ENCODE measurements around the gene LRP1. TPM values are rescaled to one million over a fixed set of nuclear protein-coding genes. Genes with fewer than 3 reads are reported as not detected.

LRP1 gene
- total RNA-seq, 1 donor from 2014 or later, result 954 TPM

DNA sequence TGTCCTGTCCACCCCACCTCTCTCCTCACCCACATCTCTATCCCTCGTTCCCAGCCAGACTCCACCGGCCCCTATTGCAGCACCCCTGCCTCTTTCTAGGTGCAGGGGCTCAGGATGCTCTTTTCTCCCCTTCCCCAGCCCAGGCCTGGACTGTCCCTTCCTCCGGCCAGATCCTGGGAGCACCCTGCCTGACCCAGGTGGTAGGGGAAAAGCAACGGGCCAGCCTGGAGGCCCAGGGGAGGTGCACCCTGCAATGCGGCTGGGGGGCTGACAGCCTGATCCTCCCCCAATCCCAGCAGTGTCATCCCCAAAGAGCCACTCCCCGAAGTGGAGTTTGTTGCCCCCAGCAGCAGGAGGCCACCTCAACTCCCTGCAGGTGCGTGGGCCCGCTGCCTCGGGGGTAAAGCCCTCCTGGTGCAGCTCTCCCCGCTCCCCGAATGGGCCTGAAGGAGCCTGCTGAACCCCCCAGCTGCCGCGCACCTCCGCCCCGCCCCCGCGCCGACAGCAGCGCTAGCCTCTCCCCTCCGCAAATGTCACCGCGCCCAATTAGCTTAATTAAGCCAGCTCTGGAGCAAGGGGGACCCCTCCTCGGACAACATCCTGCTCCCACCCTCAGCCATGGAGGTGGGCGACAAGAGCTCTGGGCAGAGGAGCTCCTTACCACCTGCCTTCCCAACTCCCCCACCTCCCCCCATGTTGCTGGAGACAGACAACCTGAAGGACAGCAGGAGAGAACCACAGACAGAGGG, 93.1 kb downstream of the LRP1 start:
- no peak for DNase-seq (ENCODE audit: low spot score)

DNA sequence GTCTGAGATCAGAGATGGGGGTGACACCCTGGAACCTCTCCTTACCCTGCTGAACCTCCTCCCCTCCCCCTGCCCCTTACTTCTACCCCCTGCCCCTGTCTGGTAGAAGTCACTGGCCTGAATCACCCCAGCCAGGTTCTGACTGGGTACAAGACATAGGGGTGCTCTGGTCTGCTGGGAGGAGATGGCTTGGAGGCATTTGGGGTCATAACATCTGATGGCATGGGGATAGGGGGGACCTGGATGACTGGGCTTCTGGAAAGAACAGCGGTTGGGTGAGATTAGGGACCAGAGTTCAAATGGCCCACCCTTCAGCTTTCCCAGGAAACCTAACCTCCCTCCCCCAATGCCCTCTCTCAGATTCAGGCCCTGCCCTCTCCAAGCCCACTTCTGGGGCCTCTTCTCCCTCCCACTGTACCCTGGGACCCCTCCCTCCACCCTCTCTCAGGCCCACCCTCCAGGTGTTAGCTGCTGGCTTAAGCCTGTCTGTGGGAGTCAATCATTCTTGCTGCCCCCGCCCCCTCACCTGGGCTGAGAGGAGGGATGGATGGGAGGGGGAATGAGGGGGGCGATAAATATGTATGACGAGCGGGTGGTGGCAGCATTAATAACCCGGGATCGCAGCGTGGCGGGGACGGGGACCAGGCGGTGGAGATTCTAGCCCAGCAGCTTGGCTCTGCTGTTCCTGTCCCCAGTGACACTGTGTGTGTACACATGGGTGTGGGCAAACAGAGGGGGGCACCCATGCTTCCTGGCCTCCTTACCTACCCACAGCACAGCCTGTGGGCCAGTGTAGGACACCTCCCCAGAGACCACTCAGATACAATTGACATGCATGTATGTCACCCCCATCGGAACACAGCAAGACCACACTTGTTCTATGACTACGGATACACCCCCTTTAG, 94.3 kb downstream of the LRP1 start:
- DNase-seq (ENCODE audit: low spot score), result no peak

DNA sequence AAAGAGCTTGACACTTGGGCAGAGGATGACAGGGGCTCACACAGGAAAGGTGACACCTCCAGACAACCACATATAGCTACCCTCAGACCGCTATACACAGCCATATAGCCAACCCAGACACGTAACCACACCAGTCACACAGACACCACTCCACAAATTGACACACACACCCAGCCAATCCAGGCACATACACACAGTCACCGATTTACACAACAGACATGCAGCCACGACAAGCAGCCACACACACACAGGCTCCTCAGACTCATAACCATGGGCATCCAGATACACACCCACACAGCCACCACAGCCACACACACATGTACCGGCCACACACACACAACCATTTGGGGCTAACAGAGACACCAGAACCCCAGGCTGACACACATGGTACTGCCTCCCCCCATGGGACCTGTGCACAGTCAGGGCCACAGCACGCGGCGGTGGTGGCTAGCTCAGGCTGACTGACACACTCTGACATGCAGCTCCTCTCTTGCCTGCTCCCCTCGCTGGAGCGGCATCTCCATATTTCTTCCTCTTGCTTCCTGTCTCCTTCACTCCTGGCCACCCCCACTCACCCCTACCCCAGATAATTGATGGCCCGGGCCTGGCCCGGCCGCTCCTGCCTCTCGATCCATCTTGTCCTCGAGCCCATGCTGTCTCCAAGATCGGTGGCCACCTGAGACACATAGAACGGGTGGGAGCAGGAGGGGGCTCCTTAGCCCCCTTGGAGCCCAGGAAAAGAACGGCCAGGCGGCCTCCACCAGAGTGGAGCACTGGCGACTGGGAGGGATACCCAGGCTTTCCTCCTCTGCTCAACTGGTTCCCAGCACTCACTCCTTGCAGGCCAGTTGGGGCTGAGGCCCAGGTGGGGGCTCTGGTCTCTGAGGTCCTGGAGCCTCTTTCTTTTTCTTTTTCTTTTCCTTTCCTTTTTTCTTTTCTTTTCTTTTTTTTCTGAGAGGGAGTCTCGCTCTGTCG, 95.2 kb downstream of the LRP1 start:
- no peak for DNase-seq (ENCODE audit: low spot score)

DNA sequence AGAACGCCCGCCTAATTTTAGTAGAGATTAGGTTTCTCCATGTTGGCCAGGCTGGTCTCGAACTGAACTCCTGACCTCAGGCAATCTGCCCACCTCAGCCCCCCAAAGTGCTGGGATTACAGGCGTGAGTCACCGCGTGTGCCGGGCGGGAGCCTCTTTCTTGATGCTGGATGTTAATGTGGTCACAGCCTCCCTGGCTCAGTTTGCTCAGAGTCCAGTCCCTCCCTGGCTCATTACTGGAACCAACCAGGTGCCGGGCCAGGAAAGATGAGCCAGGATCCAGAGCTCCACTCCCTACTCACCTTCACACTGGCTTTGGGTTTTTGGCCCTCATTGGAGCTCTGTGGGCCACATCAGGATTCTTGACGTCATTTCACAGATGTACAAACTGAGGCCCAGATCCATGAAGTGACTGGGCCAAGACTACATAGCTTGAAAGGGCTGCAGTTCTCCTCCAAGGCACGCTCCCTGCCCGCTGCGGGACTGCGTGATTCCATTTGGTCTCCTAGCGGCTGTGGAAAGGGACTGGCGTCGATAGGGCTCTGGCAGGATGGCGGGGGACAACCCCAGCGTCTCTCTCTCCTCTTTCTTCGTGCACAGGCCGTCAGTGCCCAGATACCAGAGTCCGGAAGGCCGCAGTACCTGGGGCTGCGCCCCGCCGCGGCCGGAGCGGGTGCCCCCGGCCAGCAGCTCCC, 96.1 kb downstream of the LRP1 start:
- no peak for DNase-seq (ENCODE audit: low spot score)

DNA sequence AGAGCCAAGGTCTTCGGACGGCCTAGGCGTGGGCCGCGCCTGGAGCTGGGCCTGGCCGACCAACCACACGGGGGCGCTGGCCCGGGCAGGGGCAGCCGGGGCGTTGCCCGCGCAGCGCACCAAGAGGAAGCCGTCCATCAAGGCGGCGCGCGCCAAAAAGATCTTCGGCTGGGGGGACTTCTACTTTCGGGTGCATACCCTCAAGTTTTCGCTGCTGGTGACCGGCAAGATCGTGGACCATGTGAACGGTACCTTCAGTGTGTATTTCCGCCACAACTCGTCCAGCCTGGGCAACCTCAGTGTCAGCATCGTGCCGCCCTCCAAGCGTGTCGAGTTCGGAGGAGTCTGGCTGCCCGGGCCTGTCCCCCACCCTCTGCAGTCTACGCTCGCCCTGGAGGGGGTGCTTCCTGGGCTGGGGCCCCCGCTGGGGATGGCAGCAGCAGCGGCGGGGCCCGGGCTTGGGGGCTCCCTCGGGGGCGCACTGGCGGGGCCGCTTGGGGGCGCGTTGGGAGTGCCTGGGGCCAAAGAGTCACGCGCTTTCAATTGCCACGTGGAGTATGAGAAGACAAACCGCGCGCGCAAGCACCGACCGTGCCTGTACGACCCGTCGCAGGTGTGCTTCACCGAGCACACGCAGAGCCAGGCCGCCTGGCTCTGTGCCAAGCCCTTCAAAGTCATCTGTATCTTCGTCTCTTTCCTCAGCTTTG, 96.8 kb downstream of the LRP1 start:
- DNase-seq (ENCODE audit: low spot score), result no peak

DNA sequence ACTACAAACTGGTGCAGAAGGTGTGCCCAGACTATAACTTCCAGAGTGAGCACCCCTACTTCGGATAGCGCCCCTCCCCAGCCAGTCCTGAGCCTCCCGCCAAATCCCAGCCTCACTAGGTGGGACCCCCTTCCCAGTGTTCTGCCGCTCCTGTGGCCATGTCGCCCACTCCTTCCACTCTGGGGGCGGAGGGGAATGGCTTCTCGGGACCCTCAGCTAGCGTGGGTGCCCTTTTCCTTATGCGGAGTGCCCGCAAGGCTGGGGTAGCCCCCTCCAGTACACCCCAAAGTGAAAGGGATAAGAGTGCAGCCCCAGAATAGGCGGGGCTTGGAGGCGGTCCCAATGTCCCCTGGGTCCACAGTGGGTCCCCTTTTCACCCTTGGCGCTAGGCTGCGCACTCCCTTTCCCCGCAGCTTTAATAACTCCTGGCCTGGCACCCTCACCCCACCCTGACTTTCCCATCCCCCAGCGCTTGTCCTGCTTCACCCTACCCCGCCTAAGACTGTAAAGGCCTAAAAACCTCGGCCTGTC, 97.5 kb downstream of the LRP1 start:
- DNase-seq (ENCODE audit: low spot score), result no peak

DNA sequence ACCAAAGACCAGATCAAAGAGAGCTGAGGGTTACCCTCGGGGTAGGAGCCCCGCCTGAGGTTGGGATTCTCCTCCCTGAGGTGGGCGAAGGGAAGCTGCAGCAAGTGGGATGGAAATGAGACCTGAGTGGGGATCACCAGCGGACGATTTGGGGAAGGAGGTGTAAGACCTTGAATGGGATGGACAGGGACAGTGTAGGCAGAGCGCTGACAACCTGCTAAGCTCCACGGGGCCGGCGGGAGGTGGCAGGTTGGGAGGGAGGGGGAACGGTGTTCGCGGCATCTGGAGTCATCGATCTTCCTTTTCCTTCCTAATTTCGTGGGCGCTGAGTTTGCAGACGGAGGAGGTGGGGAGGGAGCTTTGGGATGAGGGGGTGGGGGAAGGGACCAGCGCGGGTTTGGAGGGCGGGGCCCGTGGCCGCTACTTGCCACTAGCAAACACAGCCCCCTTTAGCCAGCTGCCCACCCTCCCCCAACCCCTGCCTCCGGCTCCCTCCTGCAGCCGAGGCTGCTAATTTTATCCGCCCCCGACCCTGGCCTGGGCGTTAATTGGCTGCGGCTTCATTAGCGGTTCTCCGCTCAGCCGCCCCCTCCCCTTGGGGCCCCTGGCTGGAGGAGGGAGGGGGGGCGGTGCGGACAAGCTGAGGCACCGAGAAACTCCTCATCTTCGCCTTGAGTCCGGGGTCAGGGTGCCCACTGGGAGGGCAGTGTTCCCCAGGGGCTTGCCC, 98.5 kb downstream of the LRP1 start:
- no peak for DNase-seq (ENCODE audit: low spot score)

DNA sequence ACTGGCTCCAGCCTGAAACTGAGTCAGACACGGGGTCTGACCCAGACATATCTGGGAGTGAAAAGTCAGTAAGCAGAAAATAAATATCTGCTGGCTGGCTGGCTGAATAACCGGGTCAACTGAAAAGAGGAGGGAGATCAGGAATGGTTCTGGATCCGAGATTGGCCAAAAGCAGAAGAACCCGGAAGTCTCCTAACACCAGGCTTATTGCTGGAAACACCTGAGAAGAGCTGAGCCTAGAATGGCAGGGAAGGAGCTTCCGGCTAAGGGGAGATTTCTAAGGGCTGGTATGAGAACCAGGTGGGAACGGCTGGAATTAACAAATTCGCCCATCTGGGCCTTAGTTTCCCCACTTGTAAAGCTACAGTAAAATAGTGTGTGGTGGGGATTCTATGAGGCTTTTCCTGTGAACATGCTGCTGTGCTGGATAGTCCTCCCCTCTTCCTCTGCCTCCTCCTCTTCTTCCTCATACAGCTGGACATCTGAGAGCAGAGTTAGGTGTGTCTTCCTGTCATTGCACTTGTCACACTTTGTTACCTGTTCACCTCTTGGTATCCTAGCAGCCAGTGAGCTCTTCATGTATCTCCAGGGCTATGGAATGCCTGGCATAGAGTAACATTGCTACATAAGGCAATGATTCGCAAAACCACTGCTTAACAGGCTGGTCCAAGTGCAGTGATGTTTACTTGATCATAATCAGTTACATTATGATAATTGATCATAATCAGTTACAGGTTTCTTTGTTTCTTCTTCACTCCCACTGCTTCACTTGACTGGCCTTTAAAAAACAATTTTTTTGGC, 99.2 kb downstream of the LRP1 start:
- DNase-seq (ENCODE audit: low spot score), result no peak

DNA sequence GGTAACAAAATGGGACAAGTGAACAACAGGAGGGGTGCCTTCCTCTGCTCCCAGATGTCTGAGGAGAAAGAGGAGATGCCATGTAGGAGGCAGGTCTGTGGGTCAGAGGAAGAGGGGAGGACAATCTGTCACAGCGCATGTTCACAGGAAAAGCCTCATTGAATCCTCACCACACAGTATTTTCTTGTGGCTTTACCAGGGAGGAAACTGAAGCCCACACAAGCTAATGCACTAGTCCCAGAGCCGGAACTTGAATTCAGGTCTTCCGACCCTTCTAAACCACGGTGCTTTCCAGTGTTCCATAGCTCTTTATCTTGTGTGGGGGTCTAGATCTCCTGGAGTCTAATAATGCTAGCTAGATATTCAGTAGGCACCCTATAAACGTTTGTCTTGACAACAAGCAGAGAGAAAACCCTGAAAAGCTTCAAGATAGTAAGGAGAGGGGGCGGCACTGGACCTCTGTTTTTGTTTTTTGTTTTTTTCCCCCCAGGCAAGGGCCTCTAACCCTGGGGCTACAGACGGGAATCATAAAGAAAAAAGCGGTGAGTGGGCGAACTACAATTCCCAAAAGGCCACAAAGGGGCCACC, 100.9 kb downstream of the LRP1 start:
- DNase-seq (ENCODE audit: low spot score), result no peak

DNA sequence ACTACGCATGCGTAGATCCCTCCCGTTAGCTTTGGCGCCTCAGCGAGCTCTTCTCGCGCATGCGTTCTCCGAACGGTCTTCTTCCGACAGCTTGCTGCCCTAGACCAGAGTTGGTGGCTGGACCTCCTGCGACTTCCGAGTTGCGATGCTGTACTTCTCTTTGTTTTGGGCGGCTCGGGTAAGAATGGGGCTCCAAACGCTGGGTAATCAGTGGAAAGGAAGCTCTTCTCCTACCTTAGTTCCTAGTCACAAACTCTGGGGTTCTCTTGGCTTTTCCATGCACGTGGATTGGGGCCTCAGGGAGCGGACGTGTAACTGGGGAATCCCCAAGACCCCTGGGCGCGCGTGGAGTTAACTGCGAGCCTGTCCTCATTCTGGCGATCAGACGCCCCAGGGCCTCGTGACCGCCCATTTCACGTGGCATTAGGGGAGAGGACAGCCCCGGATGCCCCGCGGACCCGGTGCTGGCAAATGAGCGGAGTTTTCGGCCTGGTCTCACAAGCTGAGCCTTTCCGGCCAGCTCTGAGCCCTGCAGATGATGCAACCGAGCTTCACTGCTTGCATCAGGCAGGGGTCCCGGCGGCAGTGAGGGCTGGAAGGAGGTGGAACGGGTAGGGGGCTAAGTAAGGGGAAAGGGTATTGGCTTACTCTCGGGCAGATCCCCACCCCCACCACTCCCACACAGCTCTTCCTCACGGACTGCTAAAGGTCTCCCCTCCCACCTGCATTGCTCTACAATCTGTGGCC, 101.5 kb downstream of the LRP1 start, which contains the start of gene SHMT2:
Gene SHMT2 (plus strand): TSS at position 78 of the 747 bp plus-strand sequence. CDS start 68 bp downstream, at position 146.
- DNase-seq (ENCODE audit: low spot score), result peak; percentile 97

DNA sequence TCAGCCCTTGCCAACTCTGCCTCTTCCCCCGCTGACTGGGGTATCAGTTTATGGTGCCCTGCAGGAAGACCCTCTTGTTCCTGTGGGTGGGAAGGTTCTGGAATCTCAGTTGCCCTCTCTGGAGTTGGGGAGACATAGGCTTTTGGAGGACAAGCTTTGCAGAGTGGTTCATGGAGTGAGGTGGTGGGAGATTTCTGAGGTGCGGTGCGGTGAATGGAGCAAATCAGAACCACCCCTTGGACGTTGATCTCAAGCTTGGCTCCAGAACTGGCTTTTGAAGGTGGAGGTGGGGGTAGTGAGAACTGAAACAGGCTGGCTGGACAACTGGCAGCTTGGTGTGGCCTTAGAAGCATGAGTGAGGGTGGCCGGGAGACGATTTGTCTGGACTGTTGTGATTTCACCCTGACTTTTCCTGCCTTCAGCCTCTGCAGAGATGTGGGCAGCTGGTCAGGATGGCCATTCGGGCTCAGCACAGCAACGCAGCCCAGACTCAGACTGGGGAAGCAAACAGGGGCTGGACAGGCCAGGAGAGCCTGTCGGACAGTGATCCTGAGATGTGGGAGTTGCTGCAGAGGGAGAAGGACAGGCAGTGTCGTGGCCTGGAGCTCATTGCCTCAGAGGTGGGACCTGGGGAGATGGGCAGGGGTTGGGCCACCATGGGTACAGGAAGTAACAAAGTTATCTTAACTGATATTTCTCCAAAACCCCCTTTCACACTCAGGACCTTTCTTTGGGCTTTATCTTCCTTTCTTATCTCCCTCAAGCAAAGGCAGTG, 102.3 kb downstream of the LRP1 start:
- DNase-seq (ENCODE audit: low spot score), result no peak

DNA sequence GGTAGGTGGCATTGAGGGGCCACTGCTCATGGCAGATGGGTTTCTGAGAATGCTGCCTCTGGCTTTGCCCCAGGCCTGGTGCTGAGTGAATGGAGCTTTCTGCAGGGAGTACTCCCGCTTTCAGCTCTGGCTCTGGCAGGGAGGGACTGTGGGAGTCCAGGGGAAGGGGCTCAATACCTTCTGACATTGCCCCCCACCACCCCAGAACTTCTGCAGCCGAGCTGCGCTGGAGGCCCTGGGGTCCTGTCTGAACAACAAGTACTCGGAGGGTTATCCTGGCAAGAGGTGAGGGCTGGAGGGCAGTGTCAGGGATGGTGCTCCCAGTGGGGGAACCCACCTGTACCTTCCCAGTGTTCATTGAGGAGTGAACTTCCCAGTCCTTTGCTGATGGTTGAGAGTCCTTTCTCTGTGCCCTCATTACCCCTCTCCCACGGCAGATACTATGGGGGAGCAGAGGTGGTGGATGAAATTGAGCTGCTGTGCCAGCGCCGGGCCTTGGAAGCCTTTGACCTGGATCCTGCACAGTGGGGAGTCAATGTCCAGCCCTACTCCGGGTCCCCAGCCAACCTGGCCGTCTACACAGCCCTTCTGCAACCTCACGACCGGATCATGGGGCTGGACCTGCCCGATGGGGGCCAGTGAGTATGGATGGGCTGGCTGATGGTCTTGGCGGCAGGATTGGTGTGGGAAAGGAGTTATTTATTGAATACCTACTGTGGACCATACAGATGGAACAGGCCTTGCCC, 103.2 kb downstream of the LRP1 start:
- no peak for DNase-seq (ENCODE audit: low spot score)

DNA sequence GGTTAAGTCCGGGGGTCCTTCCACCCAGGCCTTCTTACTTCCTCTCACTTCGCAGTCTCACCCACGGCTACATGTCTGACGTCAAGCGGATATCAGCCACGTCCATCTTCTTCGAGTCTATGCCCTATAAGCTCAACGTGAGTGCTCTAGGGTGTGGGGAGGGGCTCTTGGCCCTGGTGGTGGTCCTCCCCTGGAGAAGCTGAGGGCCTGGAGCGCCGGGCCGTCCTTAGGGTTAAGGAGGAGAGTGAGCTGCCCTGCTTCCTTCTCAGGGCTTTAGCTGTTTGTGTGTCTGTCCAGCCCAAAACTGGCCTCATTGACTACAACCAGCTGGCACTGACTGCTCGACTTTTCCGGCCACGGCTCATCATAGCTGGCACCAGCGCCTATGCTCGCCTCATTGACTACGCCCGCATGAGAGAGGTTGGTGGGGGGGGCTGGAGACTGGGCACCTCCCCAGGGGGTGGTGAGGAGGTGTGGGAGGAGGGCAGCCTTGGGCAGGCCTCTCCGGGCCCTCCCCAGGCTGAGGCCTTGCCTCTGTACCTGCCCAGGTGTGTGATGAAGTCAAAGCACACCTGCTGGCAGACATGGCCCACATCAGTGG, 104.0 kb downstream of the LRP1 start:
- no peak for DNase-seq (ENCODE audit: low spot score)

DNA sequence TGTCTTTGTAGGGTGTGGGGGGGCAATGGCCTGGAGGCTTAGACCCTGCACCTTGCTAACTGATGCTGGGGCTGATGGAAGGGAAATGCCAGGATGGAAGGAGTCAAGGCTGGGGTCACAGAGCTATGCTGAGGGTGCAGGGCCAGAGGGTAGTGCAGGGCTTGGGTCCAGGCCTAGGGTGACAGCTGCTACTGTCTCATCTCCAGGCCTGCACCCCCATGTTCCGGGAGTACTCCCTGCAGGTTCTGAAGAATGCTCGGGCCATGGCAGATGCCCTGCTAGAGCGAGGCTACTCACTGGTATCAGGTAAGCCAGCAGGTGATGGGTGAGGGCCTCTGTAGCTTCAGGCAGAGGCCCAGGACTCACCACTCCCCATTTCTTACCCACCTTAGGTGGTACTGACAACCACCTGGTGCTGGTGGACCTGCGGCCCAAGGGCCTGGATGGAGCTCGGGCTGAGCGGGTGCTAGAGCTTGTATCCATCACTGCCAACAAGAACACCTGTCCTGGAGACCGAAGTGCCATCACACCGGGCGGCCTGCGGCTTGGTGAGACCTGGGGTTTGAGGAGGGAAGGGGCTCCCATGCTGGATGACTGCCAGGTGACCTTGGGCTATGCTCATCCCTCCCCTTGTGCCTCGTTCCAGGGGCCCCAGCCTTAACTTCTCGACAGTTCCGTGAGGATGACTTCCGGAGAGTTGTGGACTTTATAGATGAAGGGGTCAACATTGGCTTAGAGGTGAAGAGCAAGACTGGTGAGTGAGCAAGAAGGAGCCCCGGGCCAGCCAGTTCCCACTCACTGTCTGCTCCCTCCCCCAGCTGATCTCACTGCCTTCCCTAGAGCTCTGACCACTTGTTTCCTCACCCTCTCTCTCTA, 105.3 kb downstream of the LRP1 start:
- DNase-seq (ENCODE audit: low spot score), result no peak
